NCI-H82 treated with DMSO at 0.1 percent for 48 hours (cell line): Measurements from ENCODE around the gene TOP2B.

ENCODE experiments used
- DNase-seq: peaks from one replicate; lab custom pipeline; 2025; ENCODE audit not compliant: unreplicated experiment; lab: John Stamatoyannopoulos, UW

Gene TOP2B

GRCh38 chr3:25619382-25619781 lies 45.3 kb downstream of the TOP2B start:
- no peak for DNase-seq

DNA sequence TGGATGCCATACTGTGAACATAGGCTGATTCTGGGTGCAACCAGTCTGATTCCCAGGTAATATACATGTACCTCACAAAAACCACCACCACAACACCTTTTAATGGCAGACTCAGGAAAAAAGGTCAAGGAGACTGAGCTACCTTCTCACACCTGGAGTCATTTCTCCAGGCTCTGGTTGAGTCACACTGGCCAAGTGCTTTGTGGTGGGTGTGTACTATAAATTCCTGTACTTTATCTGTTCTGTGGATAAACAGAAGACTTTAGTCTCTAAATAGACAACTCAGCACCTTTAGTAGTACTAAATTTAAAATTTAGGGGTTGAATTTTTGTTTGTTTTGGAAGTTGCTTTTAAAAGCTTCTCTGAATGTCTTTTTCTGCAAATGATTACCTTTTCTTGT lies 46.7 kb downstream of the TOP2B start:
- DNase-seq = no peak

DNA sequence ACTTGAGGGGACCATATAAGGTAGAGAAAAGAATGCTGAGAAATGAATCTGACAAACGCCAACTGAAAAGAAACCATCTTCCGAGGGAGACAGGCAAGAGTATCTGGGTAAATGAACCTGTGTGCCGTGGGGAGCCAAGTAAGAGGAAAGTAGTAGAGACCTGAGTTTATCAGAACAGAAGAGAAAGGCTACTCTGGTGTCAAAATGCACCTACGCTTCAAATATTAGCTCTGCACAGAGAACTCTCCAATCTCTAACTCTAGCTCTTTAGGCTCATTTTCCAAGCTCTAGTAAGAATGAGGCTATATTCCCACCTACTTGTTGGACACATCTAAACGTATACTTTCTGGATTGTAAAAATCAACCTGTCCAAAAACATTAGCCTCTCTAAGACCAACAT lies 53.5 kb downstream of the TOP2B start:
- no peak for DNase-seq

DNA sequence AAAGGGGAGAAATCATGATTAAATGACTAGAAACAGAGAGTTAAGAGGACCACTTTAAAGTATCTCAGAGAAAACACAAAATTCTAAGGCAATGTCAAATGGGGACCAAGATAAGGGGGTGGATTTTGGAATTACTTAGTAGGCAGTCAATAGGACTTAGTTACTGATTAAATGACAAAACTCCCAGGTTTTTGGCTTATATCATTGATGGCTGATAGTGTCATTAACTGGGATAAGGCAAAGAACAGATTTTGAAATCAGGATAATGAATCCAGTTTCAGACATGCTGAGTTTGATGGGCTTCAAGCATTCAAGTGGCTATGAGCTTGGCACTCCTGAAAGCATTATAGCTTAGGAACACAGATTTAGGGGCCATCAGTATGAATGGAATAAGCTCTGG lies 53.9 kb downstream of the TOP2B start:
- no peak for DNase-seq

- no peak for DNase-seq
Observed at GRCh38 chr3:25610167-25610566, 54.5 kb downstream of the TOP2B start.

DNA sequence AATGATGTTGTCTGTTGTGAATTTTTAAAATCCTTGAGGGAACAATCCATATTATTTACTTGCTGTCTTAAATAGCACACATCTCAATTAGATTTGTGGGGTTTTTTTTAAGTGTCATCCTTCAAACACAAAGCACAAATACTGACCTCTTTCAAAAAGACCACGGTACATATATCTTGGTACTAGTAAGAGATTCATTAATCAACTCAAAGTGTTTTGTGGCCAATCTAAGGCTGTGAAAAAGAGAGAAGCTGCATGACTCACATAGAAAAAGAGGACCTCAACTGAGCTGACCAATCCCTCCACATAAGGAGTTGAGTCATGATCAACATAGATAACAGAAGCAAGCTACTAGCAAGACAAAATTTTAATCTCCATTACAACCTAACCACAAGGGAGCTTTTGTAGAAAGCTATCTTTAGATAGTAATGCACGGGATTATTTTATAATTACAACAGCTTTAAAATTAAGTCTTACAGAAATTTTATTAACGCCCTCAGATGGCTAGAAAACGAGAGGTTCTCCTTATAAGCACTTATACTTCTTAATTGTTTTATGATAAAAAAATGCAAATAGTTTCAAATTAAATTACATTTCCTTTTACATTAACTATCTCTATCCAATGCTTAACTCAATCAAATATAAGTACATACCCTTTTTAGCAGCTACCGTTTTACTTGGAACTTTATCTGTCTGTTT lies 60.5 kb downstream of the TOP2B start:
- DNase-seq = no peak

DNA sequence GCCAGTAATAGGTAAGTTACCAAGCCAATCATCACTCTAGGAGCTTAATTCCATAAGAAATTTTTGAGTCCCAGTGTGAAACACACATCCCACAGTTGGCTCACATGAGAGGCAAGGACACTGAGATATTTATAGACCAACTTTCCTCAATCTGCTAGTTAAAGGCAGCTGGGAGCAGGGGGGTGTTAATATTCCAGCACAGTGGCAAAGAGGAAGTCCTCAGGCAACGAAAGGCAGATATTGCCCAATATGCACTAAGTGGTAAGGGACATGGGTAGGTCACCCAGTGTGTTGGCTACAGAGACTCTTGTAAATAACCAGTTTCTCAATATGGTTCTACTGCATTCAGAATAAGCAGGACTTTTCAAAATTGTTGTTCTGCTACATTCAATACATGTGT lies 61.0 kb downstream of the TOP2B start:
- no peak for DNase-seq

DNA sequence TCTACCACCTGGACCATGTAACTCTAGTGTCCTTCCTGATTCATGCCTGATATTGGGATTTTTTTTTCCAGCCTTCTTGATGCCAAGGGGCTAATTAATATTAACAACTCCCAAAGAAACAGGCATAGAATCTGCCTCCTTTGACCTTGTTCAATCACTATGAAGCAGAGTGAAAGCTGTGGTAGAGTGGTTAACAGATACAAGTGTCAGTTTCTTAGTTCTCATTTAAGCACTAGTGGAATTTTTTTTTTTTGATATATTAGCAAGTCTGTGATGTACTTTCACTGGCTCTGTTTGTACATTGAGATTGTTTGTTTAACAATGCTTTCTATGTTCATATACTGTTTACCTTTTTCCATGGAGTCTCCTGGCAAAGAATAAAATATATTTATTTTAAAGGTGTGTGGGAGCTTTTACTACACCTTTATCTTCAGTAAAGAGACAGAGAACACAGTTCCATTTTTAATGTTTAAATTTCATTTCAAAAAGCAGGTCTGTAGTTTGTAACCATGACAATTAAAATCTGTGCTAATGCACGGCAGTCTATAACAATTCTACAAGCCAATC lies 67.1 kb downstream of the TOP2B start:
- no peak for DNase-seq

DNA sequence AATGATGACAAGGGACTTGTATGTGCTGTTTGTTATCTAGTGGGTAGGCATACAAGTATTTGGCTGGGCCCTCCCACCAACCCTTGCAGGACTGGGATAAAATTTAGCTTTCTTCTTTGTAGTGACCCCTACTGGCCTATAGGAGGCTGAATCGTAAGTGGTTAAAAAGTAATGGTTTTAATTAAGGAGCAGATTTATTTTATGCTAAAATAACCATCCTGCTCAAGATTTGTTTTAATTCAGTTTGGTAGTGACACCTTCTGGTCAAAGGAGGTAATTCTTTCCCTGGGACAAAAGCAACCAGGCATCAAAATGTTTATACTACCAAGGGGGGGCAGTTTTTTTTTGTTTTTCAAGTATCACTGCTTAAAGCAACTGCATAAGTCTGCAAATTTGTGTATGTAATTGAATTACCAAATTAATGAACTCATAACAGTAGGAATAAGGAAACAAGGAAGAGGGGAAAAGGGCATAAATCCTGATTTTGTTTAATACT lies 70.7 kb downstream of the TOP2B start:
- no peak for DNase-seq

GRCh38 chr3:25593001-25593400 lies 71.7 kb downstream of the TOP2B start:
- no peak for DNase-seq

GRCh38 chr3:25592510-25592968 lies 72.2 kb downstream of the TOP2B start:
- DNase-seq = no peak

- no peak for DNase-seq
Observed at GRCh38 chr3:25589783-25590258, 74.9 kb downstream of the TOP2B start.

DNA sequence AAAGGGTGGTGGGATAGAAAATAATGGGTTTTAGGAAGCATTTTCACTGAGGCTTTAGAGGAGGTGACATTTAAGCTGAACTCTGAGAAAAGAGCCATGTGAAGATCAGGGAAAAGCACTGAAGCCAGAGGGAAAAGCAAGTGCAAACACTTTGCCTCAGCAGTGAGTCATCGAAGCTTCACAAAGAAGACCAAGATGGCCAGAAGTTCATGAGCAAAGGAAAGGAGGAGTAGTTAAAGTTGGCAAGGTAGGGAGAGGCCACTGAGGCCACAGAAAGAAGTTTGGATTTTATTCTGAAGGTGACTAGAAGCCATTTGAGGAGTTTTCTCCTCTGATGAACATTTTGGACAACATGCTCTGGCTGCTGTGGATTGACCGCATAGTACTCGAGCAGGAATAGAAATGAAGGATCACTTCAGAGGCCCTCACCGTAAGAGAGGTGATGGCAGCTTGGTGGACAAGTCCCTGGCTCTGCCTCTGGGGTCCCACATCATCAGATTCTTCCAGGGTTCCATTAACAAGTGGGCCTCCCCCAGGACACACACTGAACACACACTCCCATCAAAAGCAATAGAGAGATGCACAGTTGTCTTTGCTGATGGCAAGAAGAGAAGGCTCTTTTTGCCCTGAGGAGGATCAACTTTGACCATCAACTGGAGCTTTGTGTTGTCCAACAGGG lies 75.5 kb downstream of the TOP2B start:
- no peak for DNase-seq

DNA sequence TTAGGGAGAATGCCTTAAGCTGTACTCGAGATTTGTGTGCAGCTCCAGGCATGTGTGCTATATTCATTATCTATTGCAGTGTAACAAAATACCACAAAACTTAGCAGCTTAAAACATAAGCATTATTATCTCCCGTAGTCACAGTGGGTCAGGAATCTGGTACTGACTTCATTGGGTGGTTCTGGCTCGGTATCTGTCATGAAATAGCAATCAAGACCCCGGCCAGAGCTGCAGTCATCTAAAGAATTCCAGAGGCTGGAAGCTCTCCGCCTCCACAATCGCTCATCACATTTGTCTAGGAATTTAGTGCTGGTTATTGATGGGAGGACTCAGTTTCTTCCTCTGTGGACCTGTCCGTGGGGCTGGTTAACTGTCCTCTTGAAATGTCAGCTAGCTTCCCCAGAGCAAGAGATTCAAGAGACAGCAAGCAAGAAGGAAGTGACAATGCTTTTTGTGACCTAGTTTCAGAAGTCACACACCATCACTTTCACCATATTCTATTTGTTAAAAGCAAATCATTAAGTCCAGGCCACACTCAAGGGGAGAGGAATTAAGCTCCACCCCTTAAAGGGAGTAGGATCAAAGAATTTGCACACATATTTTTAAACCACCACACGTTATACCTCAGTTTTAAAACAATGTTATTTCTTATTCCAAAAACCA lies 76.1 kb downstream of the TOP2B start:
- no peak for DNase-seq

- no peak for DNase-seq
Observed at GRCh38 chr3:25587975-25588374, 76.7 kb downstream of the TOP2B start.

DNA sequence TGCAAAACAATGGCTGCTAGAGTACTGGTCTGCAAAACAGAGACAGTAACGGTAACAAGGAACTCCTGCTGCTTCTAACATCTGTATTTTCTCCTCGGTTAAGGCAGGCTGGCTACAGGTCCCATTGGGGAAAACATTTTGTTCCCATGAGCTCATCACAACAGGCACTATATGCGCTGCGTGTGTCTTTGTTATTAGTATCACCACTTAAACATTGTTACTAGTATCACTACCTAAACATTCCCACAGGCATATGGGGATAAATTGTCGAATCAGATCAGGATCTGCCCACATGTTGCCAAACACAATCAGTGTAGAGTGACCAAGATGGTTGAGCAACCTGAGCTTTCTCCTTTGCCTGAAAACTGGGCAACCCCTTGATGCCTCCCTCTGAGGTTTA lies 77.2 kb downstream of the TOP2B start:
- no peak for DNase-seq

- no peak for DNase-seq
Observed at GRCh38 chr3:25587094-25587493, 77.6 kb downstream of the TOP2B start.

GRCh38 chr3:25586553-25586952 lies 78.2 kb downstream of the TOP2B start:
- DNase-seq = no peak

DNA sequence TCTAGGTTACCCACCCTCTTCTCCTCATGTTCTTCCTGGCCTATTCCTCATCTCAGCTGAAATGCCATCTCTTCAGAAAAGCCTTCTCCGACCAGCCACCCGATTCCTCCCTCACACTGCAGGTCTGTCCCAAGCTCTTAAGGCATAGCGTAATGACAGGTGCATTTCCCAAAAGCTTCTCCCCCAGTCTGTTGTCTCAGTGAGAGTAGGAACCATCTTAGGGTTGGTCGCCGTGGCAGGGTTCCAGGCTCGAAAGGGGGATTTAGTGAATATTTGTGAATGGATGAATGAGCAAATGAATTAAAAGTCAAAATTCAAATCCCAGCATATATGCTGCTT lies 78.6 kb downstream of the TOP2B start:
- no peak for DNase-seq

- DNase-seq = no peak
Observed at GRCh38 chr3:25585361-25586166, 79.1 kb downstream of the TOP2B start.
